ENCODE results near the gene SMTNL1. TPM values are rescaled to one million over a fixed set of nuclear protein-coding genes. Genes with fewer than 3 reads are reported as not detected.

SMTNL1 gene
- total RNA-seq, 2 donors from 2014 or later: 0.22 TPM

- no peak for TF ChIP-seq CTCF (conservative IDR thresholded peaks at IDR 0.05)
- whole genome bisulfite sequencing, 2 experiments (ENCODE audit: insufficient coverage in 1 of 2, insufficient read length in 1 of 2): 83 to 92% methylated on average over 1 to 5 of the region's 5 CpGs
- Mint-ChIP-seq H3K36me3 (ENCODE audit: low read depth) (no peaks in the 10 kb centered on the region), H3K4me1 (peaks cover 15% of the 10 kb centered on the region), H3K9me3 (no peaks in the 10 kb centered on the region), H3K4me3 (no peak overlapping the region), H3K27ac (no peak overlapping the region), H3K27me3 (ENCODE audit: insufficient read depth) (peaks cover 17% of the 10 kb centered on the region)
- Histone ChIP-seq H3K9ac (ENCODE audit: extremely low read depth, low read length, poor library complexity, severe bottlenecking) (no peak overlapping the region), H3K4me1 (ENCODE audit: control insufficient read depth, insufficient read depth, low read length) (peaks cover 3% of the 10 kb centered on the region), H3K4me3 (ENCODE audit: low read length) (no peak overlapping the region), H3K27me3 (ENCODE audit: control insufficient read depth, insufficient read depth, low read length, poor library complexity, severe bottlenecking) (no peaks in the 10 kb centered on the region), H3K36me3 (ENCODE audit: control insufficient read depth, insufficient read depth, low read length) (no peaks in the 10 kb centered on the region), H3K9me3 (ENCODE audit: control insufficient read depth, low read length) (no peaks in the 10 kb centered on the region), H3K27ac (ENCODE audit: low read depth, low read length) (no peak overlapping the region)
- no peak for DNase-seq
Measured at GRCh38 chr11:57541169-57541568, 3.8 kb downstream of the SMTNL1 start.

- no peaks in the 10 kb centered on the region for H3K4me1 ChIP-seq (ENCODE audit: control insufficient read depth, insufficient read depth, low read length)
- no peak overlapping the region for H3K27ac Mint-ChIP-seq
- H3K27me3 Mint-ChIP-seq (ENCODE audit: insufficient read depth): peaks cover 15% of the 10 kb centered on the region
- H3K36me3 Mint-ChIP-seq (ENCODE audit: low read depth): no peaks in the 10 kb centered on the region
- H3K9me3 Mint-ChIP-seq: no peaks in the 10 kb centered on the region
- no peaks in the 10 kb centered on the region for H3K9me3 ChIP-seq (ENCODE audit: control insufficient read depth, low read length)
- H3K9ac ChIP-seq (ENCODE audit: extremely low read depth, low read length, poor library complexity, severe bottlenecking): no peak overlapping the region
- DNase-seq: no peak
- 36 to 62% methylated on average over 4 of the region's 4 CpGs for WGBS, 2 experiments (ENCODE audit: insufficient coverage in 1 of 2, insufficient read length in 1 of 2)
- H3K4me1 Mint-ChIP-seq: peaks cover 16% of the 10 kb centered on the region
- H3K27me3 ChIP-seq (ENCODE audit: control insufficient read depth, insufficient read depth, low read length, poor library complexity, severe bottlenecking): no peaks in the 10 kb centered on the region
- TF ChIP-seq CTCF (conservative IDR thresholded peaks at IDR 0.05): no peak
- no peak overlapping the region for H3K4me3 Mint-ChIP-seq
- H3K36me3 ChIP-seq (ENCODE audit: control insufficient read depth, insufficient read depth, low read length): no peaks in the 10 kb centered on the region
- H3K27ac ChIP-seq (ENCODE audit: low read depth, low read length): no peak overlapping the region
- H3K4me3 ChIP-seq (ENCODE audit: low read length): no peak overlapping the region
Measured at GRCh38 chr11:57542582-57542981, 5.2 kb downstream of the SMTNL1 start.

DNA sequence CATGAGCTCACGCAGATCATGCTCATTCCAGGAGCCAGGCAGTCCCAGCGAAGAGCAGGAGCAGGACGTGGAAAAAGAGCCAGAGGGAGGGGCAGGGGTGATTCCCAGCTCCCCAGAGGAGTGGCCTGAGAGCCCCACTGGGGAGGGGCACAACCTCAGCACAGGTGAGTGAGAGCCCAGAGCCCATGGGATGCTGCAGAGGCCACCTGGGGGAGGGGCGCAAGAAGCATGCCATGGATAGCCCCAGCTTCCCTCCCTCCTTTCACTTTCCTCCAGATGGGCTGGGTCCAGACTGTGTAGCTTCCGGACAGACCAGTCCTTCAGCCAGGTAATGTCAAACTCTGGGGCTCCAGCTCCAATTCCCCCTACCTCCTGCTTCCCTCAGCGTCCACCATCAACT is 6.2 kb downstream of the SMTNL1 start:
- H3K36me3 Mint-ChIP-seq (ENCODE audit: low read depth): no peaks in the 10 kb centered on the region
- TF ChIP-seq CTCF (conservative IDR thresholded peaks at IDR 0.05): no peak
- Histone ChIP-seq H3K9ac (ENCODE audit: extremely low read depth, low read length, poor library complexity, severe bottlenecking) (no peak overlapping the region), H3K4me1 (ENCODE audit: control insufficient read depth, insufficient read depth, low read length) (no peaks in the 10 kb centered on the region), H3K36me3 (ENCODE audit: control insufficient read depth, insufficient read depth, low read length) (no peaks in the 10 kb centered on the region), H3K27ac (ENCODE audit: low read depth, low read length) (no peak overlapping the region), H3K4me3 (ENCODE audit: low read length) (no peak overlapping the region), H3K27me3 (ENCODE audit: control insufficient read depth, insufficient read depth, low read length, poor library complexity, severe bottlenecking) (no peaks in the 10 kb centered on the region), H3K9me3 (ENCODE audit: control insufficient read depth, low read length) (no peaks in the 10 kb centered on the region)
- DNase-seq: no peak
- no peak overlapping the region for H3K4me3 Mint-ChIP-seq
- 70 to 79% methylated on average over 3 to 6 of the region's 6 CpGs for WGBS, 2 experiments (ENCODE audit: insufficient coverage in 1 of 2, insufficient read length in 1 of 2)
- H3K27ac Mint-ChIP-seq: no peak overlapping the region
- H3K9me3 Mint-ChIP-seq: no peaks in the 10 kb centered on the region
- peaks cover 19% of the 10 kb centered on the region for H3K4me1 Mint-ChIP-seq
- H3K27me3 Mint-ChIP-seq (ENCODE audit: insufficient read depth): peaks cover 15% of the 10 kb centered on the region

Data from endodermal cell (in vitro differentiated cells).